HG03457 (cell line): ENCODE measurements around the gene NTN4.
"Not testable (repeated sequence)": the region's sequence is repeated elsewhere in the genome, so short reads cannot be mapped to it uniquely, and the experiment has no call there.

ENCODE experiments used
- ATAC-seq: cut with Tn5 transposase; IDR thresholded peaks from one replicate; pipeline ENCODE4 v1.9.1; 2021; ENCODE audit warnings: moderate number of reproducible peaks; ENCODE audit not compliant: unreplicated experiment

The NTN4 gene

DNA sequence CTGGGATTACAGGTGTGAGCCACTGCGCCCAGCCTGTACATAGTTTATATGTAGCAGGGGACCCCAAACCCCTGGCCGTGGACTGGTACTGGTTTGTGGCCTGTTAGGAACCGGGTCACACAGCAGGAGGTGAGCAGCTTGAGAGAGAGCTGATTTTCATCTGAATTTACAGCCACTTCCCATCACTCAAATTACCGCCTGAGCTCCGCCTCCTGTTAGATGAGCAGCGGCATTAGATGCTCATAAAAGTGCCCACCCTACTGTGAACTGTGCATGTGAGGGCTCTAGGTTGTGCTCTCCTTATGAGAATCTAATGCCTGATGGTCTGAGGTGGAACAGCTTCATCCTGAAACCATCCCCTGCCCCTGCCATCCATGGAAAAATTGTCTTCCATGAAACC lies 119.3 kb downstream of the NTN4 start:
- ATAC-seq = no peak

DNA sequence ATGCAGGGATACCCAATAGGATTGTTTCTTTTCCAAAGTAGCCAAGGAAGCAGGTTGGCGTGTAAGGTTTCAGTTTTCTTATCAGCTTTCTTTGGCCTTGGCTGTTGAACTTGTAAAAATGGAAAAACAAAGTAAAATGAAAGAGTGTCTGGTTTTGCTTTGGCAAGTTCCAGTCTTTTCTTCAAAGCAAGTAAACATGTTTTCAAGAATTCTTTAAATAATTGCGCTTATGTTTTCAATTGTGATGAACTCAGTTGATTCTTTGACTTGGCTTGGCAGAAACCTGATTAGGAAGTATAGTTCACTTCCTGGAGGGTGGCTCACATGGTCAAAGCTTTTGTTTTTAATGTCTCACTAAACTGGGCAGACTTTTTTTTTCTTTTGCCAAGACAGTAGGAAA lies 127.0 kb downstream of the NTN4 start:
- no peak for ATAC-seq

DNA sequence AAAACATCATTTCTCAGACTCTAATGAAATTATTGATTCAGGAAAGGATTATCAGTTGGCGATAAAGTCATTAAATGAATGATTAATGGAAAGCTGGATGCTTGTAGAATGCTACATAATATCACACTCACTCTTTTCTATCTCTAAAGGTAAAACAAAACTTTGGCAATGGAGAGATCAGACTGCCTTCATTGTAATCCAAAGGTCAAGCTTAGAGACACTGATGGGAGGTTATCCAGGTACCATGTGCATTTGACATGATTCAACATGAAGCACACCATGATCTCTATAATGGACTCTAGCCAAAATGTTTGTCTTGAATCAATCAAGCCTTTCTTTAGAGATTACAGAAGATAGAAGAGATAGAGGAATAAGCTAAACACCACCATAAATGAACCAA lies 129.2 kb downstream of the NTN4 start:
- no peak for ATAC-seq

DNA sequence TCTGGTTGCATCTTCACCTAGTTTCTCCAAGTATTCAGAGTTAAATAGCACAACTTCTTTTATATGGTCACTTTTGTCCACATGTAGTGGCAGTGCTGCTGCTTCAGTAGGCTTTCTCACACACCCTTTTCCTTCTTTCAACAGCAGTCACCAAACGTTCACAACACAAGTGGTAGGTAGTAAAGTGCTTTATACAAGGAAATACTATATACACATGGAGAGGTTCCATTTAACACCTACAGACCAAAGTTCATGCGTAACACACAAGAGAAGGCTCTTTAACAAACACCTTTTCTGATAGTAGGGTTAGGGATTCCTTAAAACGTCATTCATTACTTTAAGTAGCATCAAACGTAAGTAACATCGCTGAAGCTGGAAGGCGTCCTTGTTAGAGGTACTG lies 132.2 kb downstream of the NTN4 start:
- ATAC-seq = no peak

DNA sequence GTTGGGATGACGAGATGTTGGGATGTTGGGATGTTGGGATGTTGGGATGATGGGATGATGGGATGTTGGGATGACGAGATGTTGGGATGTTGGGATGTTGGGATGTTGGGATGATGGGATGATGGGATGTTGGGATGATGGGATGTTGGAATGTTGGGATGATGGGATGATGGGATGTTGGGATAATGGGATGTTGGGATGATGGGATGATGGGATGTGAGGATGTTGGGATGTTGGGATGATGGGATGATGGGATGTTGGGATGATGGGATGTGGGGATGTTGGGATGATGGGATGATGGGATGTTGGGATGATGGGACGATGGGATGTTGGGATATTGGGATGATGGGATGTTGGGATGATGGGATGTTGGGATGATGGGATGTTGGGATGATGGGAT lies 135.9 kb downstream of the NTN4 start:
- not testable (repeated sequence) for ATAC-seq

DNA sequence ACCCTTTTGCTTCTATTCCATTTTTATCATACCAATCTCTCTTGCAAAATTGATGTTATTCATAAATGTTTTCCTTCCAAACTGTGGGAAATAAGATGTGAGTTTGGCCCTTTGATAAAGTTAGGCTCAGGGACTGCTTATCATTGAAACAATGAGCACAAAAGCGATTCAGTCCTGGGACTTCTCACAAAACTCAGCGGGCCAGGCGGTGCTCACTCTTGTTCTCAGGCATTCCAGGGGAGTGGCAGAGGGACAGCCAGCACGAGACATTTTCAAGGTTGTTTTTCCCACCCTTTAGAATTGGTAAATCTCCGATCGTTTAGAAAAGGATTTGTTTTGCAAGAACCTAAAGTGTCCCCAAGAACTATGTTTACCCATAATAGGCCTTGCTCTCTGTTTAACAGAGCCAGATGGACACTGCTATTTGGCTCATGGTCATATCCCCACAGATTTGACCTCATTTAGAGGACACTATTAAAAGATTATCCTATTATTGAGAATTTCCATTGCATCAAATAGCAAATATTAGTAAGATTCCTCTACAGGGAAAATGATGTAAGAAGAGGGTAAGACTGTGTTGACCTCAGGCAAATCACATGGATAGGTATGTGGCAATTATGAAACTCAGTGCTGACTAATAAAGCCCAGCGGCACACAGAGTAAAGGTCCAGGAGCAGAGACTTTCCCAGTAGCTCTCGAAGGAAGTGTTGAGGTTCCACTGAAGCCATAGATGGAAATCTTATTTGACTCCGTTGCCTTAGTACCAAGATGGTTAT lies 136.6 kb downstream of the NTN4 start:
- no peak for ATAC-seq

DNA sequence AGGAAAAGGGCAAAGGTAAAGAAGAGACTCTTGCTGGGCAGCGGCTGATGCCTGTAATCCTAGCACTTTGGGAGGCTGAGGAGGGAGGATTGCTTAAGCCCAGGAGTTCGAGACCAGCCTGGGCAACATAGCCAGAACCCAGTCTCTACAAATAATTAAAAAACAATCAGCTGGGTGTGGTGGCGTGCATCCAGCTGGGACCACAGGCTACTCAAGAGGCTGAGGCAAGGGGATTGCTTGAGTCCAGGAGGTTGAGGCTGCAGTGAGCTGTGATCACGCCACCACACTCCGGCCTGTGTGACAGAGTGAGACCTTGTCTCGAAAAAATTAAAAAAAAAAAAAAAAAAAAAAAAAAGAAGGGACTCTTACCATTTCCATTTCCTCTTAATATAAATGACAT lies 138.9 kb downstream of the NTN4 start:
- no peak for ATAC-seq

DNA sequence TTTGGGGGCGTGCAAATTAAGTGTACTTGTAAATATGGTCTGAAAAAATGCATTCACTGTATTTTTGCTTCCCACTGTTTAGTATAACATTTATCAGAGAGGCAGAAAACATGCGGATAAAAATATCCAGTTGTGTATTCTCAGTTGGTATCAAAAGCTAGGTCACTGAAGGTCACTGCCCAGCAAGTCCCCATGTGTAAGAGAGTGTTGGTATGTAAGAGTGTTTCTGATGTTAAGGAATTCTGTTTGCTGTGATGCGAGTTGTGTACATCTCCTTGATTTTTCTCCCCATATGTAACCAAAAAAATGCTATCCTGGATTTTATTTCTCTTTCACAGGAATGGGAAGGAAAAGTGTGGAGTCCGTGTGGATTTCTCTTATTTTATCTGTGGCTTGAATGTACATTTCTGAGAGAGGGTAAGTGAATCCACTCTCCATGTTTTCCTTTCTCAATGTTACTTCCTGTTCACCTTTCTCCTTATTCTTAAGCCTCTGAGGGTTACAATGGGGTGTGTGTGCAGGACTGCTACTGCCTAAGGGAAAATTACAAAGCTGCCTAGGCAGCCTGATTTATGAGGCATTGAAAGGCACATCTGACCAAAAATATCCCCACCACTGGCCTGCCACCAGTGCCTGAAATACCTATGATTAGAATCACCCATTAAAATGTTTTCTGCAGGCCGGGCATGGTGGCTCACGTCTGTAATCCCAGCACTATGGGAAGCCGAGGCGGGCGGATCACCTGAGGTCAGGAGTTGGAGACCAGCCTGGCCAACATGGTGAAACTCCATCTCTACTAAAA lies 141.4 kb downstream of the NTN4 start:
- ATAC-seq = no peak

DNA sequence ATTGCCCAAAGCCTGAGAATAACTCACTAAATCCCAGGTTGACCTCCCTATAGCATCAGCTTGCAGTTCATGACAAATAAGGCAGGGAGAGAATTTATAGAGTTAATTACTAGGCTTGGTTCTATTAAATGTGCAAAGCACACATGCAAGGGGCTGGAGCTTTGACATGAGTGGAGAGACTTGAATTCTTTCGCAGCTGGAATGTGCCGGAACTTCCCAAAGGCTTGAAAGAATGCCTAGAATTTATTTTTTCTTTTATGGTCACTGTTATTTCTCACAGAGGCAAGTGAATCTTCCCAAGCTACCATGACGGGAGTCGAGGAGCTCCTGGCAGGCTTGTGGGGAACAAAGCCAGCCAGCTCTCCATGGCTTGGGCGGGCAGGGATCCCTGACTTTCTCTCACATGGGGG lies 143.8 kb downstream of the NTN4 start:
- ATAC-seq = no peak

DNA sequence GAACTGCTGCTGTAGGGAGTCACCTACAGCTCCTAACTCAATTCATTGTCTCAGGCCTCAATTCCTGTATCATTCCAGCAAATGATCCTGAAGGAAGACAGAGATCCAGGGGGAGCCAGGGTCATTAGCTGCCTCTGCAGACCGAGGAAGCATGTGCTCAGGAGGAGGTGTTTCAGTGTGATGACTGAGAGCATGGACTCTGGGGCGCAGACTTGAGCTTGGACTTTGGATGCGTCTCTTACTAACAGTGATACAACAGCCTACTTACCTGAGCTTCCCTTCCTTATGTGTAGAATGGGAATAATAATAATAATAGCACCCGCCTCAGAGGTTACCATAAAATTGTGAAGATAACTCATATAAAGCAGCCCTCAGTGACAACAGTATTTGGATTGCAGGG lies 147.3 kb downstream of the NTN4 start:
- ATAC-seq = no peak

DNA sequence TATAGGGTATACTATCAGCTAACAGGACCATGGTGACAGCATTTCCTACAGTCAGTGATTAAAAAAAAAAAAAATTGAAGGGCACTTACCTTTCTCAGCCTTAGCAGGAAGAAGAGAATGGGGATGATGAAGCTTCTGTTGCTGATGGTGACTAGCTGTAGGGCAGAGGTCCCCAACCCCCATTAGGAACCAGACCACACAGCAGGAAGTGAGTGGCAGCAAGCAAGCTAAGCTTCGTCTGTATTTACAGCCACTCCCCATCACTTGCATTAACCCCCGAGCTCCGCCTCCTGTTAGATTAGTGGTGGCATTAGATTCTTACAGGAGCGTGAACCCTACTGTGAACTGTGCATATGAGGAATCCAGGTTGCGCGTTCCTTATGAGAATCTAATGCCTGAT lies 148.0 kb downstream of the NTN4 start:
- ATAC-seq = no peak

DNA sequence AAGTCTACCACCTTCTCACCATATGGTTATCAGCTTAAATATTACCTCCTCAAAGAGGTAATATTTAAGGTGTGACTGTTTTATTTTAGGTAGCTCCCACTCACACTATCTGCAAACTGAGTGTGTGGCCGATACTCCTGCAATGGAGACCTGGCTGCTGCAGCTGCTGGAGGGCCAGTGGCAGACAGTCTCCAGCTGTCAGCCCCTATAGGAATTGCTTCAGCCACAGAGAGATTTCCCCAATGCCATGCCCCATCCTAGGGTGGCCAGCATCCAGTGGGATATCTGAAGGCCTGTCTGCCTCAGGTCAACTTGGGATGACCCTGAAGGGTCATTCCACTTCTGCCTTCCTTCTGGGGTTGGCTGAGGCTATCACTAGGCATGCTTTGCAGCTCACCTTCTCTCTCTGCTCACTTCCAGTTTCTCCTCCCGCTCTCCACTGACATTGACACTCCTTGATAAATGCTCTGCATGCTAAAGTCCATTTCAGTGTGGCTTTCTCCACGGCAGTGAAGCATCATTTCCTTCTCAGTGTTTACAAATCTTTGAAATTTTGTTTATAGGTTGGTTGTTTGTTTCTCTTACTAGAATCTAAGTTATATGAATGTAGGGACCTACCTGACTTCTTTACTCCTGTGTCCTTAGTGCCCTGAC lies 149.1 kb downstream of the NTN4 start:
- ATAC-seq = no peak

DNA sequence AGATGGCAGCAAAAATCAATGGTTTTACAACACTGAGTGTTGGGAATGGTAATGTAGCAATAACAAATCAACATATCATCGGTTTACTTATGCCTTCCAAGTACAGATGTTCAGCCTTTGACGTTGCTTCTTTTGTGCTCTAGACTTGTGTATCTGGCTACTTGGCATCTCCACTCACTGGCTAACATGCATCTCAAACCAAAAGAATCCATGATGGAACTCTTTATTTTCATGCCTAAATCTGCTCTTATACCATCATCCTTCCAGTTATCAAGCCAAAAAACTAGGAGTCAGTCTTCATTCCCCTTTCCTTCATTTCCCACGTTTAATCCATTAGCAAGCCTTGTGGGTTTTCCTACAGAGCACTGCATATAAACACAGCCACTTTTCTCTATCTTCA lies 150.0 kb downstream of the NTN4 start:
- ATAC-seq = no peak

DNA sequence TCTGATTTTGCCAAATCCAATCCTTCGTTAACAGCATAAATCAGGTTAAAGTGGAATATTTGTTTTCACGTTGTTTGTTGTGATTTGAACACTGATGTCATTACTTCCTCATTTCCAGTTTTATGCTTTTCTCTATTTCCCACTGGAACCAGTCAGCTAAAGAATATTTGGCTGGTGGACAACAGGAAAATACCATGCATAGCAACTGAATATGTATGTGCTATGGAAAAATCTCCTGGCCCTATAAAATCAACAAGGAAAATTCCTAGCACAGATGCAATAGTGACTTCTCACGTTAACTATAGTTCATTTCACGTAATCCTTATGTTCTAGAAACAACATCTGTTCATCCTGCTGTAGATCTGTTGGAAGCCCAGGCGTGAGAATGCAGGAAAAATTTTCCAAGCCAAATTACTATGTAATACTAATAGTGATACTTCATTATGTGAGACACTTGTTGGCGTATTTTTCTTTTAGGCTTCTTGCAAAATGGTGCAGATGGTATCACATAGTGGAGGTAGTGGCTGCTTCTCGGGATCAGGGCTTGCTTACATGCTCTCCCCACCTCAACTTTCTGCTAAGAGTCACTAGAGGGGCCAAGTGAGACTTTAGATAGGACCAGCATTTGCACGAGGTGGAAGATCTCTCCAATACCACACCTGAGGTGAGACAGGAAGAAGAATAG lies 153.0 kb downstream of the NTN4 start:
- ATAC-seq = no peak

DNA sequence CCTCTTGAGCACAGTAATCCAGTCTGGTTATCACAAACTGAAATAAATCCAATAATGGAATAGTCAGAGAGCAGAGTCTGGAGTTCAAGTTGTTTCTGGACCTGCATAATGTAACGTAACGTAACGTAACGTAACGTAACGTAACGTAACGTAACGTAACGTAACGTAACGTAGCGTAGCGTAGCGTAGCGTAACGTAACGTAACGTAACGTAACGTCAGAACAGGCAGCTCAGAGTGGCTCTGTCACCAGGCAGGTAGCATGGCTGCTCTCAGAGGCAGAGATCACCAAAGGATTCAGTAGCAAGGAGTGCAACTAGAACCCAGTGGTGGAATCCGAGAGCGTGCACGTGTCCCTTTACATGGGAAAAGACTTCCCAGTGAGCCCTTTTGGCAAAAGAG lies 153.6 kb downstream of the NTN4 start:
- no peak for ATAC-seq

DNA sequence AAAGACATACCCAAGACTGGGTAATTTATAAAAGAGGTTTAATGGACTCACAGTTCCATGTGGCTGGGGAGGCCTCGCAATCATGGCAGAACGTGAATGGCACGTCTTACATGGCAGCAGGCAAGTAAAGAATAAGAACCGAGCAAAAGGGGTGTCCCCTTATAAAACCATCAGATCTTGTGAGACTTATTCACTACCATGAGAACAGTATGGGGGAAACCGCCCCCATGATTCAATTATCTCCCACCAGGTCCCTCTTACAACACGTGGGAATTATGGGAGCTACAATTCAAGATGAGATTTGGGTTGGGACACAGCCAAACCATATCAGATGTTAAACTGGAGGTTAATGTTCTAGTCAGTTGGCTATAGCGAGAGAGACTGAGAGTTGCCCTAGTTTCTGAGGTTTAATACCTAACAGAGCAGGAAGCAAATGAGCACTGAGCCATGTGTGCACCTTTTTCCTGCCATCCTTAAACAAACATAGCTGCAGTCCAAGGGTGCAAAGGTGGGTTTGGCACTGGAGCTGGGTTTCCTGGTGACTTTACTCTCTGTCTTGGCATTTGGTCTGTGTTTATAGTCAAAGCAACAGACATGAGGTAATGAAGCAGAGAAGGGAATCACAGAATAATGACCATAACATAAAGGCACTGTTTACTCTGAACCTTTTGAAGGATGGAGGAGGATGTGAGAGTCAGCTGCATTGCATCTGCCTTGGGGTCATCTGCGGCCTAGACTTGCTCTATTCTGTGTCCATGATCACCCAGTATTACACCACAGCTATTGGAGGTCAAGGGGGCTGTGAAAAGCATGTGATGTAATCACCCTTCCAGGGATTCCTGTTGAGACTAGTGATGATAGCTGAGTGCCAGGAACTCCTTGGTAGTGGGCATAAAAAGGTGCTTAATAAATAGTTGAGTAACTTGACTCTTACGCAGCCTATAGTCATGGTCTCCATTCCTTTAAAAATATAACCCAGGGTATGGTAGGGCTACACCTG lies 155.6 kb downstream of the NTN4 start:
- ATAC-seq = peak; percentile 77

DNA sequence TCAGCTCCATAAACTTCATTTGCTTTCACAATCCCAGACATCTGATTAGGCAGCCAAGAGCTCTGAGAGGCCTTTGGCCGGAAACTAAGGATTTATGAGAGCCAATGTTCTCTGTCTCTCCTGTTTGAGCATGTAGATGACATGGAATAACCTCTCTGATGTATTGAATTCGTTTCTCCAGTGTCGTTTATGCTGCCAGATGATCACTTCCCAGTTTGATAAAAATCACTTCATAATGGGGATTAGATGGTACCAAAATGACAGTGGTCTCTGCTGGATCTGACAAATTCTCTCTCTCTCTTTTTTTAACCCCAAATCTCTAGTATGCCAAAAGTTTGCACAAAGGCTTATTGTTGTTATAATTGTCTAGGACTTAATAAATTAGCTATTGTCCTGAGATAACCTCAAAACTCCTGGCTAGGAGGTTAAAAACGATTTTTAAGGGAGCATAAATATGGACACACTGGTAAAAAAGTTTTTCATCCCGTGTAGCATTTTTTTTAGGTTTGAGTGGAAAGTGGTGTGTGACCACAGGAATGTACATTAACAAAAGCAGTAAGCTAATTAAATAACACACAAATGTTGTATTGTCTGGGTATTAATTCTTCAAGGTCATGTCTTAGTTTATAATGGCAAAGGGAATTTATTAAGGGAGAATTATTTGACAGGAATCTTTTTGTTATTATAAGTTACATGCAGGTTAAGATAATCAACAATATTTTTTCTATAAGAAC lies 156.7 kb downstream of the NTN4 start:
- no peak for ATAC-seq

DNA sequence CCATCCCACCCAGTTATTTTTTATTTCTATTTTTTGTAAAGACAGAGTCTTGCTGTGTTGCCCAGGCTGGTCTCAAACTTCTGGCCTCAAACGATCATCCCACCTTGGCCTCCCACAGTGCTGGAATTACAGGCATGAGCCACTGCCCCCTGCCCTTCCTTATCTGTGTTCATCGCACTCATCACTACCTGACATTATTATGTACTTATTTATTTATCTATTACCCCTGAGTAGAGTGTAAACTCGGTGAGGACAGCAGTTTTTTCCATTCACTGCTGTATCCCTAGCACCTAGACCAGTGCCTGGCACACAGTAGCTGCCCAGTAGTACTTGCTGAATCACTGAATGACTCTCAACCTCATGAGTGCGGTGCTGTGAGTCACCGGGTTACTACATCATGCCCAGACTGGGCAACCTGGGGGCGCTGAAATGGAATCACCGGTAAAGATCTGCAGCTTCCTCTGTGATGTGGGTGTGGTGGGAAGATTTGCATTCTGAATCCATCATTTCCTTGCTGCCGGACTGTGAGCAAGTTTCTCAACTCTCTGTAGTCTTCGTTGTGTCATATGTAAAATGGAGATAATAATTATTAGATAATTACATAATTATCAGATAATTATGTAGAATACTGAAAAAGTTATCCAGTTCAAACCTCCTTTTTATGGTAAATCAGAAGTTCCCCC lies 157.4 kb downstream of the NTN4 start:
- ATAC-seq = no peak

DNA sequence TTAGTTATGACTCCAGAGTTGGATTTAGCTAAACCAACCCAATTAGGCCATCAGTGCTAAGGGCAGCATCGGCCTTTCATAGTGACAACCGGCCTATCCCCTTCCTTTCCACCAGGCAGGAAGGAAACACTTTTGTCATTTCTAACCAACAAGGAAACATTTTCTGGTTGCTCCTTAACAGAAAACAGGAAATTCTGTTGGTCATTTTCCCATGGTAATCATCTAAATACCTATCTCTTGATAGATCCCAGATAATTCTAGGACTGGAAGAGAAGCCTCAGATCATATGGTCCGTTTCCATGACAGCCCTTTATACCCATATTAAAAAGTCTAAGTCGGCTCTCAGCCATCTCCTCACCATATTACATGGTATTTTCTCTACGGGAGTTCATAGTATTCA lies 160.1 kb downstream of the NTN4 start:
- ATAC-seq = no peak
